ENCODE data around the gene AMPD2.
A peak's percentile ranks its signal among the peaks of the same experiment; 100 is the strongest.
"Not testable (repeated sequence)": the region's sequence is repeated elsewhere in the genome, so short reads cannot be mapped to it uniquely, and the experiment has no call there.

Gene AMPD2

GRCh38 chr1:109649491-109649914 is 29.9 kb downstream of the AMPD2 start:
- no peak for DNase-seq (ENCODE audit: low read depth in 3 of 3, low spot score in 1 of 3)

GRCh38 chr1:109650609-109651008 is 31.0 kb downstream of the AMPD2 start:
- DNase-seq (ENCODE audit: low read depth in 3 of 3, low spot score in 1 of 3) = no peak

DNA sequence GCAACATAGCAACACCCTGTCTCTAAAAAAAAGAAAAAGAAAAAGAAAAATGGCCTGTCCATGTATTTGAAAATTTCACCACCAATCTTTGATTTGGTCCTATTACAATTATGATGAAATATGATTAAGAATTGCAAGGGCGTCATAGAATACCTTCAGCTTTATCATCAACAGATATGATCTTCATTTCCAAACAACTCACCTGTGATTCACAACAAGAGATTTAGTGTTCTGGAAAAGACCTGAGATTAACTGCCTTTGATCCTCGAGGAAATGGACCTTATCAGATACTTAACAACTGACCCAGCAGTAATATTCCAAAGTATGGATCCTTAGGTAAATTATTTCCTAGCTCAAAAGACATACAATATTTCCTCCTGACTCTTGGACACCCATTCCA is 32.8 kb downstream of the AMPD2 start:
- DNase-seq (ENCODE audit: low read depth in 3 of 3, low spot score in 1 of 3) = no peak

DNA sequence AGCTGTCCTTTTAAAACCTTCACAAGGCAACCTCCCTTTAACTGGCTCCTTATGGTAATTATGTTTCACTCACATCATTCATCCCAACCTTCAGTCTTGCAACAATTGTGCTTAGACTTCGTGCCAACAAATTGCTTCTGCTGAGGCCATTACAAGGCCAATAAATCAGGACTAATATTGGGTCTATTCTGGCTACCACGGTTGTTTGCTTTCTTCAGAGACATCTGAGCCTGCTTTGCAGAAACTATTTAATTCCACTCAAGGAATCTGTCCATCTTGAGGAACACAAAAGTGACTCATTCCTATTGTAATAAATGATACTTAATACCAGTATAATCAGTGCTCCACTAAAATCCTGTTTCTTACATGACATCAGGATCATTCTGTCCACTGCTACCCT is 33.7 kb downstream of the AMPD2 start:
- no peak for DNase-seq (ENCODE audit: low read depth in 3 of 3, low spot score in 1 of 3)

DNA sequence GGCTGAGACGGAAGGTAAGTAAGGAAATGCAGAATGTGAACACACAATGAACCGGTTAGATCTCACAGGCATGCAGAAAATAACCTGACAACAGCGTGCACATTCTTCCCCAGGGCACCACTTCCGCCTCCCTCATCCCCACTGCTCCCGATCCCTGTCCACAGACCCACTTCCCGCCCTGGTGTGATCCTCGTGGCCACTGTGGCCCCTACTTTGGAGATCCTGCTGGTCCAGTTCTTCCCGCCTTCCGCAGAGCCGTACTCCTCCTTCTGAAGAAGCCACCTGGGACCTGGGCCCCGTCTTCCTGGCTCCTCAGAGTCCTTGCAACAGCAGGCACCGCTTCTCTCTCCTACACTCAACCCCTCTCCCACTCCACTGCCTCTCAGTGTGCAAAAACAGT is 34.9 kb downstream of the AMPD2 start:
- no peak for DNase-seq (ENCODE audit: low read depth in 3 of 3, low spot score in 1 of 3)

GRCh38 chr1:109655615-109656519 is 36.2 kb downstream of the AMPD2 start, which contains the start of gene GSTM4:
TSS of gene GSTM4 (plus strand) at chr1:109656099. CDS start at chr1:109656390, 291 bp downstream.
- DNase-seq (ENCODE audit: low read depth in 3 of 3, low spot score in 1 of 3) = peak in 2 of 3 donors; percentile 8 to 54

DNA sequence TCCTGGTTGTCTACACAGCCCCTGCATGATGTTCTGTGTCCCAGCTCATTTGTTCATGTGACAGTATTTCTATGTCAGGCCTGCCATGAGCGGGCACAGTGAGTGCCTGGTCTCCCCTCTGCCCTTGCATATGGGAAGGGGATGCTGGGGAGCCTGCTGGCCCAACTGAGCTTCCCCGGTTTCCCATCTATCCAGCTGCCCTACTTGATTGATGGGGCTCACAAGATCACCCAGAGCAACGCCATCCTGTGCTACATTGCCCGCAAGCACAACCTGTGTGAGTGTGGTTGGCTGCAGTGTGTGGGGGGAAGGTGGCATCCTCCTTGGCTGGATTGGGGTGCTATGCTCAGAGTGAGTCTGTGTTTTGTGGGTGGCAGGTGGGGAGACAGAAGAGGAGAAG is 37.8 kb downstream of the AMPD2 start:
- no peak for DNase-seq (ENCODE audit: low read depth in 3 of 3, low spot score in 1 of 3)

GRCh38 chr1:109657970-109658369 is 38.3 kb downstream of the AMPD2 start:
- DNase-seq (ENCODE audit: low read depth in 3 of 3, low spot score in 1 of 3) = no peak

DNA sequence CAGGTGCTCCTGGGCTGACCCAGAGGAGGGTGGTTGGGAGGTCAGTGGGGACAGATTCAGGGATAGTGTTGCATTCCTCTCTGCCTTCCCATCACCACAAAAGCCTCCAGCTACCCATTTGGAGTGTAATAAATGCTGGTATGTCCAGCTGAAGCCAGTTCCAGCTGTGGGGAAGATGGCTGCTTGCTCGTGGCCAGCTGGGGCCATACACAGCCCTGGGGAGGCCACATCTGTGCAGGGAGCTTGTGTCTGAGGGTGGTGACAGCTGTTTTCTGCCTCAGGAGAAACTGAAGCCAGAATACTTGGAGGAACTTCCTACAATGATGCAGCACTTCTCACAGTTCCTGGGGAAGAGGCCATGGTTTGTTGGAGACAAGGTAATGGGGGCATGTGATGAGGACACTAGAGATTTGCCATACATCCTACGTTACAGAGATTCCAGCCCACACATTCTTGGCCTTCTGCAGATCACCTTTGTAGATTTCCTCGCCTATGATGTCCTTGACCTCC is 39.0 kb downstream of the AMPD2 start:
- DNase-seq (ENCODE audit: low read depth in 3 of 3, low spot score in 1 of 3) = no peak

DNA sequence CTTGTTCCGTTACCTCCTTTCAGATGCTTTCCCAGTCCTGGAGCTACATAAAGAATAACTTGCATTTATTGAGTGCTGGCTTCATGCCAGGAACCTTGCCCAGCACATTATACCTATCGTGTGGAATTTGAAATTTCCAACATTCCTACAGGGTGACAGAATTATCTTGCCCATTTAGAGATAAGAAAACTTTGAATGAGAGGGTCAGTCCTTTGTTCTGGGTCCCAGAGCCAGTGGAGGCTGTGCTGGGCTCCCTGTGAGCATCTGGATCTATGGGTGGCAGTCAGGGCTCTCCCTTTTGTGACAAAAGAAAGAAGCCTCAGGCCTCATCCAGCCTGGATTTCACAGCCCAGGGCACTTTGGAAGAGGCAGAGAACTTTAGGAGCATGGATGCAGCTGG is 39.5 kb downstream of the AMPD2 start:
- DNase-seq (ENCODE audit: low read depth in 3 of 3, low spot score in 1 of 3) = no peak

GRCh38 chr1:109659997-109660690 is 40.5 kb downstream of the AMPD2 start:
- no peak for DNase-seq (ENCODE audit: low read depth in 3 of 3, low spot score in 1 of 3)

GRCh38 chr1:109660691-109661026 is 41.0 kb downstream of the AMPD2 start:
- not testable (repeated sequence) for DNase-seq (ENCODE audit: low read depth in 3 of 3, low spot score in 1 of 3)

GRCh38 chr1:109661391-109661790 is 41.8 kb downstream of the AMPD2 start:
- DNase-seq (ENCODE audit: low read depth in 3 of 3, low spot score in 1 of 3) = no peak

DNA sequence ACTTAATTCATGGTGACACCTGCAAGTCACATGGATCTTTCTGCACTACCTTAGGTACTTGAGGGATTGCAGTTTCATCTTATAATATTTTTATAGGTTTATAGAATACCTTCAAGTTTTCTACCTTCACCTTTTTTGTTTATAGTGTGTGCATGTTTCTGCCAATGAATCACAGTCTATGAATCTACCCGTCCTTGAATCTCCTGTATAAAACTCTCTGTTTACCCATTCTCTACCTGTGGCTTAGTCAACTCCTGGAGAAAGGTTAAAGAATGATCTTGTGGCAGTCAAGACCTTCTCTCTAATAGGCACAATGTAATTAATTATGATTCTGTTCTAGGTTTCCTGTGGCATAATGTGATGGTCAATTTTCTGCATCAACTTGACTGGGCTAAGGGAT is 45.0 kb downstream of the AMPD2 start:
- no peak for DNase-seq (ENCODE audit: low read depth in 3 of 3, low spot score in 1 of 3)

- DNase-seq (ENCODE audit: low read depth in 3 of 3, low spot score in 1 of 3) = peak; percentile 33 to 69 (median 54)
Observed at GRCh38 chr1:109667452-109668122, 48.0 kb downstream of the AMPD2 start, which contains the start of gene GSTM2. TSS of gene GSTM2 (plus strand) at chr1:109668057. CDS start at chr1:109668116, 59 bp downstream.

GRCh38 chr1:109668123-109668775 is 48.6 kb downstream of the AMPD2 start:
- no peak for DNase-seq (ENCODE audit: low read depth in 3 of 3, low spot score in 1 of 3)

DNA sequence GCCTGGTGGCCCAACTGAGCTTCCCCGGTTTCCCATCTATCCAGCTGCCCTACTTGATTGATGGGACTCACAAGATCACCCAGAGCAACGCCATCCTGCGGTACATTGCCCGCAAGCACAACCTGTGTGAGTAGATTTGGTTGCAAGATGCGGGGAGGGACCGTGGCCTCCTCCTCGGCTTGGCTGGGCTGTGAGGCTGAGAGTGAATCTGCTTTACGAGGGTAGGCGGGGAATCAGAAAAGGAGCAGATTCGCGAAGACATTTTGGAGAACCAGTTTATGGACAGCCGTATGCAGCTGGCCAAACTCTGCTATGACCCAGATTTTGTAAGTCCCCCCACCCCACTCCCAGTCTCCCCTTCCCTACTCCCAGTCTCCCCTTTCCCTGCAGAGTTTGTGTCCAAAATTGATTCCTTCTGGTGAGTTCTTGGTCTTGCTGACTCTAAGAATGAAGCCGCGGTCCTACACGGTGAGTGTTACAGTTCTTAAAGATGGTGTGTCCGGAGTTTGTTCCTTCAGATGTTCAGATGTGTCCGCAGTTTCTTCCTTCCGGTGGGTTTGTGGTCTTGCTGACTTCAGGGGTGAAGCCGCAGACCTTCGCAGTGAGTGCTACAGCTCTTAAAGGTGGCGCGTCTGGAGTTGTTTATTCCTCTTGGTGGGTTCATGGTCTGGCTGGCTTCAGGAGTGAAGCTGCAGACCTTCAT is 49.8 kb downstream of the AMPD2 start:
- no peak for DNase-seq (ENCODE audit: low read depth in 3 of 3, low spot score in 1 of 3)

DNA sequence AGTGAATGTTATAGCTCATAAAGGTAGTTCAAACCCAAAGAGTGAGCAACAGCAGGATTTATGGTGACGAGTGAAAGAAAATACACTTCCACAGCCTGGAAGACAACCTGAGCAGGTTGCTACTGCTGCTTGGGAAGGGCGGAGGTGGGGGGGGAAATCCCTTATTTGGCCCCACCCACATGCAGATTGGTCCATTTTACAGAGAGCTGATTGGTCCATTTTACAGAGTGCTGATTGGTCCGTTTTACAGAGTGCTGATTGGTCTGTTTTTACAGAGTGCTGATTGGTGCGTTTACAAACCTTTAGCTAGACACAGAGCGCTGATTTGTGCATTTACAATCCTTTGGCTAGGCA is 50.3 kb downstream of the AMPD2 start:
- not testable (repeated sequence) for DNase-seq (ENCODE audit: low read depth in 3 of 3, low spot score in 1 of 3)

- DNase-seq (ENCODE audit: low read depth in 3 of 3, low spot score in 1 of 3) = no peak
Observed at GRCh38 chr1:109671067-109671466, 51.4 kb downstream of the AMPD2 start.

DNA sequence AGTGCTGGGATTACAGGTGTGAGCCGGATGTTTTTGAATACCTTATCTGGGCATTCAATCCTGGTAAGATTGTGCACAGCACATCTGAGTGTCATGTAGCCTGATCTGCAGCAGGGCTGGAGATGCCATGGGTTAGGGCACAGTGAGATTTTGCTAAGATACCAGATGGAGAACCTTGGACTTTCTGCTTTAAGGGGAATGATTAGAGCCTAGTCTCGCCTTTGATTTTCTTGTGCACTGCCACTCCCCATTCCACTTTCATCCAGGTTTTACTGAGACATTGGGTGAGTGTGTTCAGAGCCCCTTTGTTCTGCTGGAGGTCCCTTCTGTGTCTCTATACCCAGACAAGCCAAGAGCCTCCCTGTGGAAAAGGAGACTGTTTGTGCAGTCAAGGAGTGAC is 54.2 kb downstream of the AMPD2 start:
- DNase-seq (ENCODE audit: low read depth in 3 of 3, low spot score in 1 of 3) = not testable (repeated sequence)
